Ureter (tissue), 1 donor: ENCODE data around the gene SDHA. TPM values are rescaled to one million over a fixed set of nuclear protein-coding genes. Genes with fewer than 3 reads are reported as not detected.
"Not testable (repeated sequence)": the region's sequence is repeated elsewhere in the genome, so short reads cannot be mapped to it uniquely, and the experiment has no call there.

Experiments used
- DNase-seq: peaks from one replicate; pipeline ENCODE4 v3.0.0-alpha.2; 2020; ENCODE audit warnings: low spot score
- total RNA-seq: library from RNA; stranded (reverse); gene quantifications from one replicate; pipeline ENCODE4 v1.2.4, GENCODE V29; 2023
- donor health status: DM: yes; HTN: yes; CAD: no.

Gene SDHA
- total RNA-seq, 1 donor from 2014 or later, result 98.2 TPM

DNA sequence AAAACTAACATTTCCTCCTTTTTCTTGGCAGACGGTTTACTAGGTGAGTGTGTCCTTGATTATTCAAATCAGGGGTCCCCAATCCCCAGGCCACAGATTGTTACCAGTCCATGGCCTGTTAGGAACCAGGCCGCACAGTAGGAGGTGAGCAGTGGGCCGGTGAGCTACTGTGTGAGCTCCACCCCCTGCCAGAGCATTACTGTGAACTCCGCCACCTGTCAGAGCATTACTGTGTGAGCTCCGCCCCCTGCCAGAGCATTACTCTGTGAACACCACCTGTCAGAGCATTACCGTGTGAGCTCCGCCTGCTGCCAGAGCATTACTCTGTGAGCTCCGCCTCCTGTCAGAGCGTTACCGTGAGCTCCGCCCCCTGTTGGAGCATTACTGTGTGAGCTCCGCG is 39.0 kb downstream of the SDHA start:
- DNase-seq, result no peak

DNA sequence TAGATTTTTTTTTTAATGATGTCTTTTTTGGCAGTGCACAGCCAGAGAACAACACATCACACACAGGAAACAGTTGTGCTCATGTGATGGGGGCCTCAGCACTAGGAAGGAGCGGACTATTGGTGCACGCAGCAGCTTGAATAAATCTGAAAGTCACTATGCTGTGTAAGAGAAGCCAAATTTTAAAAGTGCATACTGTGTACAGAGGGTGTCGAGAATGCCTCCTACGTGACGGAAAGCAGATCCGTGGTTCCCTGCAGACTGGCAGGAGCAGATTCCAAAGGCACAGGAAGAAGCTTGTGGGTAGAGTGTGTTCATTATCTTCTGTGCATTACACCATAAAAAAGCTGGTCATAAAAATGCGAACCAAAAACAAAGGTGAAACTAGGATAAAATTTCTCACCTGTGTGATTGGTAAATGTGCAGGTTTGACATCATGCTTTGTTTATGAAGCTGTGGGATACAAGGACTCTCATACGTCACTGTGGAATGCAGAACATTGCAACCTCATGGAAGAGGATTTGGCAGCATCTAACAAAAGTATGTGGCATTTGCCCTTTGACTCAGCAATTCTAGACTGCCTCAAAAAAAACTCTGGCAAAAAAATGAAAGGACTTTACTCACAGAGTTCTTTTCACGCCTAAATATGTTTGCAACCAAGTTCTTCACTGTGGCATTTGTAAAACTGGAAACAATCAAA is 45.3 kb downstream of the SDHA start:
- not testable (repeated sequence) for DNase-seq

DNA sequence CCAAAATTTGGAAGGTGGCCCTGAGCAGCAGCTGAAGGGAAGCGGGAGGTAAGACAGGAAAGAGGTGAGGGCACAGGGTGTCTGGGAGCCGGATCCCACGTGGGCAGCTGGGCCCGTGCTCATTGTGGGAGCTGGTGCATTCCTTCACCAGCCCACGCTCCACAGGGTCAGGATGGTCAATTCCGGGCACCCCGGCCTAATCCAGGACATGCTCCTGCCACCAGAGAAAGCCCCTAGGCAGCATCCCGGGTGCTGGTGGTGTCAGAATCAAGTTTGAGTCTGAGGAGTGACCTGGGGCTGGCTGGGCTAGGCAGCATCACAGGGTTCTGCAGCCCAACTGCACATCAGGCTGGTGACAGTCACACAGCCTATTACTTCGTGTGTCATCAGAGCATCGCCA is 46.2 kb downstream of the SDHA start:
- DNase-seq, result no peak

DNA sequence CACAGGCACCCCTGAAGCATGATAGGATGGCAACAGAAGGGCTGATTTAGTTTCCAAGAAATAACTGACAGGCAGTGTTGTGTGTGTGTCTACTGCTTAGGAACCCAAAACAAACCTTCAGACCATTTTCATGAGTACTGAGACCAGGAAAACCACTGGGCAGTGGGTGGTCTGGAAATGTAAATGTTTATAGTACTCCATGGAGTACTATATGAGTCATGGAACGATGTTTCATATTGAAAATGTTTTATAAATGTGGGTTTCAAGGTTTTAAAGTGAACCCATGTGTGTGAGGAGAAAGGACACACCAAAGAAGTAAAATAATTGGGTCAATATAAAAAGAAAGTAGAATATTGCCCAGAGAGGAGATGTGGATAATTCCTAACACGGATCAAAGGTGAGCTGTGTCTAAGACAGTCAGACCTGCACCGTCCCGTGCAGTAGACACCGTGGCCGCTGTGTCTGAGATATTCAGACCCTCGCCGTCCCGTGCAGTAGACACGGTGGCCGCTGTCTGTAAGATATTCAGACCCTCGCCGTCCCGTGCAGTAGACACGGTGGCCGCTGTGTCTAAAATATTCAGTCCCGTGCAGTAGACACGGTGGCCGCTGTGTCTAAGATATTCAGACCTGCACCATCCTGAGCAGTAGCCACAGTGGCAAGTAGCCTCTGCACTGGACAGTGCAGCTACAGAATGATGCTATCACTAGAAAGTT is 48.3 kb downstream of the SDHA start:
- not testable (repeated sequence) for DNase-seq

DNA sequence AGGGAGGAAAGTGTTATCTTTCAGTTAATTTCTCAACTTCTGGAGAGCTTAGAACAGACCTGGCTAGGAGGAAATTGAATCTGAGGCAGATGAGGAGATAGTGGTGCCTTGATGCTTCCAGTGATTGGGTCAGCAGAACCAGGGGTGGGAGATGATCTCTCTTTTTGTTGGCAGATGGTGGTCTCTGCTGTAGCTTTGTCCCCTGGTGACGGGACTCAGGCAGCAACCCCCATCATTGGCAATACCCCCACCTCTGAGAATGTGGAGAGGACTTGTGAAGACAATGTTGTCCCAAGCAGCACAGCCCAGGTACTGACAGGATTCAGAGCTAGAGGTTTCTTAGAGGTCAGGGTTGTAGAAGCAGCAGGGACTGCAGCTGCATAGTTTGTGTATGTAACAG is 49.6 kb downstream of the SDHA start:
- DNase-seq, result no peak

DNA sequence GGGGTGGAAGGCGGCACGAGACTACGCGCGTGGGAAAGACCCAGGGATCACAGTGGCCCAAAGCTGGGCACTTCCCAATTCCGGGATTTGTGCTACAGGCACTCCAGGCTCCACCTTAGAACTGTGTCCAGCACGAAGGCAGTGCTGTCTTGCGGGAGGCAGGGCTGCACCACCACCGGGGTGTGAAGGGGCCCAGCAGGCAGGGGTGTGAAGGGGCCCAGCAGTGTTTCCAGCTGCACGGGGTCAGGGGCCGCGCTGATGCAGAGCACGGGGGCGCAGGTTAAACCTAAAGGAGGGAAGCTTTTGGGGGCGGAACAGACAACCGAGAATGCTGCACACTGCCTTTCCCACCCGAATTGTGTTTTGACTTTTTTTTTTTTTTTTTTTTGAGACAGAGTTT is 52.2 kb downstream of the SDHA start:
- DNase-seq, result no peak

DNA sequence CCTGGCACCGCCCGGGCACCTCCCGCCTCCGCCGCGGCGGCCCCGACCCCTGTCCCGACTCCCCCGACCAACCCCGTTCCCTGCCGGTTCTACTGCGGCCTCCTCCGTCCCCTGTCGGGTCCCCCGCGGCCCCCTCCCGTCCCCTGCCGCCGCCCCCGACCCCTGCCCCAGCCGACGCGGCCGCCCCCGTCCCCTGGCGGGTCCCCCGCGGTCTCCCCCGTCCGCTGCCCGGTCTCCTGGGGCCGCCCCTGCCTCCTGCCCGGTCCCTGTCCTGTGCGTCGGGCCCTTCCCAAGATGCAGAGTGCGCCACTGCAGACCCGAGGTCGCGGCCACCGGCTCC is 53.7 kb downstream of the SDHA start:
- DNase-seq, result not testable (repeated sequence)

DNA sequence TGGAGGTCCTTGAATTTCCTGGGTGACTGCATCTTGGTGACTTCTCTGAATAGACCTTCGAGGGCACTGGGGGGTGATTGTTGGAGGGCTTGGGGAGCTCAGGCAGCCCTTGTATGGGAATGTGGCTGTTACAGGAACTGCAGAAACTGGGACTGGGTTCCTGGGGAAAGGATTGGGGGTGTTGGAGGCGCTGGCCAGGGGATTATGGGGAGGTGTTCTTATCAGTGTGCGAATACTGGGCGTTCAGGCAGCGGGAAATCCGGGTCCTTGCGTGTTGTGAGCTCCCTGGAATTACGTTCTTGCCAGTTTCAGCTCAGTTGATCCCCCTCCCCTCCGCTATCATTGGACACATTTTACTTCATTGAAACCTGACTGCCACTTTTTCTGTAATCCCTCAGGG is 55.0 kb downstream of the SDHA start:
- not testable (repeated sequence) for DNase-seq

DNA sequence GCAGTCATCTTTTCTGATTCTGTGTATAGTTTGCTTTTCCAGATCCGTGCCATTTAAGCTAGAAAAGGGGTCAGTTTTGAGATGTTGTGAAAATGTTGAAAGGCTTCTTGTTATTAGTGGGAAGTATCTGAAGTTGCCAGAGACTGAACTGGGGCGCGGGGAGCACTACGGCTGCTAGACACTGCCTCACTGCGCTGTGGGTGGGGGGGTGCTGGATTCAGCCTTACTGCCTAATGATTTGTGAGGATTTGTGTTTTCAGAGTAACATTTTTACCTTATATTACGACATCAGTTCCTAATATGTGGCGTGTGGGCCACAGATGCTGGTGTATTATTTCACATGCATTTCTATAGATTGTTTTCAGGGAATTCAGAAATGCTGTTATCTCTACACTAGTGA is 55.4 kb downstream of the SDHA start:
- DNase-seq, result not testable (repeated sequence)

DNA sequence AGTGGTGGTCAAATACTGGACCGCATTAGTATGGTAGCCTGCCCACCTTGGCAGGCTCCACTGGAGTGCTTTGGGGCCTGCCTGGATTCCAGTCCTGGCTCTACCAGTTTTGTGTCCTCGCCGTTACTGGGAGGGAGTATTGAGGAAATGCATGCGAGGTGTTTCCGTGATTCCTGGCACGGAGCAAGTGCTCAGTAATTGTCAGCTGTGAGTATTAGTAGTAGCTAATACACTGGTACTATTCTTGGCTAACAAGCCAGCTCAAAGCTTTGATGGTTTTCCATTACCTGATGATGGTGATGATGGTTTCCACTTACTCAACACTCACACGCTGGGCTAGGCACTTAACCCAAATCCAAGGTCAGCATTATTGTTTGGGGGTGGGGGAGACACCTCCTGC is 56.2 kb downstream of the SDHA start:
- DNase-seq, result not testable (repeated sequence)

DNA sequence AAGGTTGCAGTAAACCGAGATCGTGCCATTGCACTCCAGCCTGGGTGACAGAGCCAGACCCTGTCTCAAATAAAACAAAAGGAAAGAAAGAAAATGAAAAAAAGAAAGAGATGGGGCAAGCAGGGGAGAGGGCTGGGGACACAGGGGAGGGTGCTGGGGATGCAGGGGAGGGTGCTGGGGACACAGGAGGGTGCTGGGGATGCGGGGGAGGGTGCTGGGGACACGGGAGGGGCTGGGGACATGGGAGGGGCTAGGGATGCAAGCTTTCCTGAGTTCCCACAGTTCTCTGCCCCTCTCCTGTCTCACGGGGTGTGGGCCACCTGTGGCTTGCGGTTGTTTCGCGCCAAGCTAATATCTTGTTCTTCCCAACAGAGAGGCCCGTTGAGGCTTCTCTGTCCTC is 60.5 kb downstream of the SDHA start:
- DNase-seq, result no peak

DNA sequence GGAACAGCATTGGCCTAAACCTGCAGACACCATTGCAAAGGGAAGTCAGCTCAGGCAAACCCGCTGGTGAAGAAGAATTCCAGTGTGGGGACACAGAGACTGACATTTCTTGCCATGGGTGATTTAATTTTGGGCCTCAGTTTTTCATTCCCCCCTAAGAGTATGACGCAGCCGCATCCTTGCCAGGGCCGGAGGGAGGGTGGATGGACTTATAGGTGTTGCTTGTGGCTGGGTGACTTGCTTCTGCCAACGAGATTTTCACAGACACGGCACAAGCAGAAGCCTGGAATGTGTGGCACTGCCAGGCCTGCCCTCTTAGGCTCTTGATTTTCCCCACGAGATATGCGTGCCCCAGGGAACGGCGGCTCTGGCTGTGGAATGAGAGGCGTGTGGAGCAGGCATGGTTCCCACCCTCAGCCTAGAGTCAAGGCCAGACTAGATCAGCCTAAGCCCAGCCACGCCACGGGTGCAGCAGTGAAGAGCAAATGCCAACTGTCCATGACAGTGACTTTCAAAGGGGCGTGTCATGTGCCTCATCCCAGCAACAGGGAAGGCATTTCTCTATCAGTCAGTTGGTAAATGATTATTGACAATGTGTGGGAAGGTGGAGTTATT is 61.0 kb downstream of the SDHA start:
- not testable (repeated sequence) for DNase-seq

DNA sequence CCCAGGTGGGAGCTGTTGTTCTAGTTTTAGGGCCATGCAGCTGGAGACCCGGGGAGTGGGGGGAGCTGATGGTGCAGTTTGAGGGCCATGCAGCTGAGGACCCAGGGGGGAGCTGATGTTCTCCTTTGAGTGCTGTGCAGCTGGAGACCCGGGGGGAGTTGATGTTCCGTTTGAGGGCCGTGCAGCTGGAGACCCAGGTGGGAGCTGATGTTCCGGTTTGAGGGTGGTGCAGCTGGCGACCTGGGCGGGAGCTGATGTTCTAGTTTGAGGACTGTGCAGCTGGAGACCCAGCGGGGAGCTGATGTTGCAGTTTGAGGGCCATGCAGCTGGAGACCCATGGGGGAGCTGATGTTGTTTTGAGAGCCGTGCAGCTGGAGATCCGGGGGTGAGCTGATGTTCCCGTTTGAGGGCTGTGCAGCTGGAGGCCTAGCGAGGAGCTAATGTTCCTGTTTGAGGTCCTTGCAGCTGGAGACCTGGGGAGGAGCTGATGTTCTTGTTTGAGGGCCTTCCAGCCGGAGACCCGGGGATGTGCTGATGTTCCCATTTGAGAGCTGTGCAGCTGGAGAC is 68.0 kb downstream of the SDHA start:
- DNase-seq, result no peak

DNA sequence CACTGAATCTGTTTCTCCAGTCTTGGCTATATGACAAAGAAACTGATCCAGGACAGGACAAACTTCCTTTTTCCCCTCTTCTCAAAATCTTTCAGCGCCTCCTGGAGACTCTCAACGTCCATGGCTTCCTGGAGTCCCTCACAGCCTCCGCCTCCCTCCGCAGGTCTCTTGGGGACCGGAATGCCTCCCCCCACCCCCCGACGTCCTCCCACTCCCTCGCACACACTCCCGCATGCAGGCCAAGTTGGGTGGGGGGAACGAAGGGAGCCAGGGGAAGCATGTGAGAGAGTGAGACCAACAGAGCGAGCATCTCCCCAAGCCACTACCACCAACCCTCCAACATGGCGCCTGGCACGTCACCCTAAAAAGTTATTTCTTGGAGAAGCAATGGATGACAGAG is 72.1 kb downstream of the SDHA start:
- DNase-seq, result not testable (repeated sequence)

DNA sequence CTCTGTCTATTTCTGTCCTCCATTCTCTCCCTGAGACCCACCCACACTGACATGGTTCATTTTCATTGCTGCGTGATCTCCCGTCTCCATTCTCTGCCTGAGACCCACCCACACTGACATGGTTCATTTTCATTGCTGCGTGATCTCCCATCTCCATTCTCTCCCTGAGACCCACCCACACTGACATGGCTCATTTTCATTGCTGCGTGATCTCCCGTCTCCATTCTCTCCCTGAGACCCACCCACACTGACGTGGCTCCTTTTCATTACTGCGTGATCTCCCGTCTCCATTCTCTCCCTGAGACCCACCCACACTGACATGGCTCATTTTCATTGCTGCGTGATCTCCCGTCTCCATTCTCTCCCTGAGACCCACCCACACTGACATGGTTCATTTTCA is 73.2 kb downstream of the SDHA start:
- DNase-seq, result not testable (repeated sequence)

DNA sequence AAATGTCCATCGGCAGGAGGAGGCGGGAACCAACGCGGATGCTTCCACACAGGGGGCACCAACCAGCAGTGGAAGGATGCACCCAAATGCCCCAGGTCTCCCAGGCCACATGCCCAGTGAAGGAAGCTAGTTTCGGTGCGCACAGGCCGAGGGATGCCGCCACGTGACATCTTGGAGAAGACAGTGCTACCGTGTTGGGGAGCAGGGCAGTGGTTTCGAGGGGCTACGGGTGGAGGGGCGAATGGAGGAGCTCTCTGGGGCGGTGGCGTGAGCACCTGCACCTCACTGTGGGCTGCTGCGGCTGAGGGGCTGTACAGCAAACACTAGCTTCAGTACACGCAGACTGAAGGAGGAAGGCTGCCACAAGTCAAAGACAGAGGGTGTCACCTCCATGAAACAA is 76.7 kb downstream of the SDHA start:
- not testable (repeated sequence) for DNase-seq

DNA sequence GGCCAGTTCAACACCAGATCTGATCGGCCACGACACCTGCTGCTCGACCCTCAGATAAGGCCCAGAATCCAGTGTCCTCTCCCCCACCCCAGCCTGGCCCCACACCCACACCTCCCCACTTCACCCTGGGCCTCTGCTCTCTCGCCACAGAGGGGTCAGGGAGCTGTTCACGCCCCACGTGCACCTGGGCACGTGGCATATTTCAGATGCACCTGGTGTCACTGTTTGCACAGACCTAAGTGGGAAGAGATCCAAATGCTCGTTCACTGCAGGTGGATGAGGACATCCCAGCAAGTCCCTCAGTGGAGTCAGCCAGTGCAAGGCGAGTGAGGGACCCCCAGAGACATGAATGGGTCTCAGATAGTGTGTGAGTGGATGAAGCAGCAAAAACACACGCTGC is 78.1 kb downstream of the SDHA start:
- DNase-seq, result not testable (repeated sequence)

DNA sequence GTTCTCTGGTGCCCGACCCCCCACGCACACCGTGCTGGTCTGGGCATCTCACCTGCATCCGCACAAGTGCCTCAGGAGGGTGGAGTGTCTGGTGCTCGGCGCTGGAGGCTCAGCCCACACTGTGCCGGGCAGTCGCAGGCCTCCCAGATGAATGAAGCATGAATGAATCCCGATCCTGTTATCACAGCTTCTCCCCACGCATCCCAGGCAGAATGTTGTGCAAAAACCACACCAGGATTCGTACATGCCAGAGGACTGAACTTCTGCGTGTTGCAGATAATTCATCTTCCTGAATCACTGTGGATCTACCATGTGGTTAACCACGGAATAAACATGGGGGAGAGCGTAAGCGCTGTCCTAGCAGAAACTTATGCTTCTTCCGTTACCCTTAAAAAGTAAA is 78.8 kb downstream of the SDHA start:
- DNase-seq, result not testable (repeated sequence)

DNA sequence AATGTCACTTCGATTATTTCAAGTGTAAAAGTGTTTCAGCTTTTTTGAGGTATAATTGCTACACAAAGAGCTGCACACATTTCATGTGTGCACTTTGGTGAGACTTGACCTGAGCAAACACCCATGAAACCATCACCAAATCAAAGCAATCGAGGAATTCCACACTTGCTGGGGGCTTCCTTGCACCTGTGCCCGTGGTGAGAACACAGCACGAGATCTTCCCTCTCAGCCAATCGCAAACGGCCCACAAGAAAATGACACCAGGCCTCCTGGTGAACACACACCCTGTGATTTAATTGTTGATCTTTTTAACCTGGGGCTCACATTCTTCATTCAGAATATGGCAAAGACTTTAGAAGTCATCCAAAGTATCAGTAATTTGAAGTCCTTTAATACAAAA is 79.3 kb downstream of the SDHA start:
- not testable (repeated sequence) for DNase-seq

DNA sequence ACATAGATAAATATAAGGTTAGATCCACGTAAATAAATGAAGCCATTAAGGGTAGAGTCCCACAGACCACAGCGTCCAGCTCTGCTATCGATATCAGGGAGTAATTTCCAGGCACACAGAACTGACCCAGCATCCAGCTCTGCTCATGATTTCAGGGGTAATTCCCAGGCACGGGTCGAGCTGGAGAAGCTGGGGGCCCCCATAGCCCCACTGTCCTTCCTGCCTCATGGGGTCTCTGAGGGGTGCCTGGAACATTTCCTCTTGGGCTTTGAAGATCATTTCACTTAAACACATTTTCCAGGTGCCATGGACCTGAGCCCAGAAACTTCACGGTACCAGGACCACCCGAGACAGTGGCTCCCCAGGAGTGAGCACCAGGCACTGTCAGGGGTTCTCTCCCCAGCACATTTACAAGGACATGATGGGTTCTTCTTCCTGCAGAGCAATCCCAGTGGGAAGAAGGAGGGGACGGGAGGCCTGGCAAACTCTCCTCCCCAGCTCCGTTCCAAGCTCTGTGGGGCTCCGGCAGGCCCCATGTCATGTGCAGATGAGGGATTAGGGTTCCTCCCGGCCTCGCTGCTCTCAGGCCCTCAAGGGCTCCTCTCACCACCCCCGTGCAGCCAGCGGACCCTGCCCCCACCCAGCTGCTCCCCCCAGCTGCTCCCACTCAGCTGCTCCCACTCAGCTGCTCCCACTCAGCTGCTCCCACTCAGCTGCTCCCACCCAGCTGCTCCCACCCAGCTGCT is 80.0 kb downstream of the SDHA start:
- DNase-seq, result not testable (repeated sequence)

DNA sequence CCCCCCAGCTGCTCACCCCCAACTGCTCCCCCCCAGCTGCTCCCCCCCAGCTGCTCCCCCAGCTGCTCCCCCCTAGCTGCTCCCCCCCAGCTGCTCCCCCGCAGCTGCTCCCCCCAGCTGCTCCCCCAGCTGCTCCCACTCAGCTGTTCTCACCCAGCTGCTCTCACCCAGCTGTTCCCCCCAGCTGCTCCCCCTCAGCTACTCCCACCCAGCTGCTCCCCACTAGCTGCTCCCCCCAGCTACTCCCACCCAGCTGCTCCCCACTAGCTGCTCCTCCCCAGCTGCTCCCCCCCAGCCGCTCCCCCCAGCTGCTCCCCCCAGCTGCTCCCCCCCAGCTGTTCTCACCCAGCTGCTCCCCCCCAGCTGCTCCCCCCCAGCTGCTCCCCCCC is 80.6 kb downstream of the SDHA start:
- DNase-seq, result no peak

DNA sequence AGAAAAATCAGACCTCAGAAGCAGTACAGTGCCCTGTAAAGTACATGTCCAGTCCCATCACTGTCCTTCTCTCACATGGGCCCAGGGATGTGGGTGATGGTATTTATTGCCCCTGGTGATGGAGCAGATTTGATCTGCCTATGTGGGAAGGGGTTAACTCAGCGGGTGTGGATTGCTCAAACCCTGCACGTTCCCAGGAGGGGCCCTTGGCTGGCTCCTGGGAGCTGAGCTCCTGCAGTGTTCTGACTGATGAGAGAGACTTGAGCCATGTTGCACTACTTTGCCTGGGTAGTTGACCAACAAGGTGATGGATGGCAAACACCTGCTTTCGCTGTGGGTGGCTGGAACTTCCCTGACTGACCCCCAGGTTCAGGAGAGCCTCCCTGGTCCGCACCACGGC is 81.8 kb downstream of the SDHA start:
- not testable (repeated sequence) for DNase-seq
